ENCODE data around the gene LTBP2.
"Not testable (repeated sequence)": the region's sequence is repeated elsewhere in the genome, so short reads cannot be mapped to it uniquely, and the experiment has no call there.

The LTBP2 gene

GRCh38 chr14:74463697-74464096 lies 148.3 kb downstream of the LTBP2 start:
- H3K4me3 ChIP-seq (ENCODE audit: low read depth, low read length), result no peak overlapping the region
- no peak for TF ChIP-seq CTCF (IDR thresholded peaks at IDR 0.05; ENCODE audit: borderline replicate concordance, insufficient read depth, low read depth, low read length)

- TF ChIP-seq CTCF (IDR thresholded peaks at IDR 0.05; ENCODE audit: borderline replicate concordance, insufficient read depth, low read depth, low read length), result no peak
- H3K4me3 ChIP-seq (ENCODE audit: low read depth, low read length), result no peak overlapping the region
Measured at GRCh38 chr14:74462993-74463392, 149.0 kb downstream of the LTBP2 start.

- TF ChIP-seq CTCF (IDR thresholded peaks at IDR 0.05; ENCODE audit: borderline replicate concordance, insufficient read depth, low read depth, low read length), result no peak
Measured at GRCh38 chr14:74459976-74460375, 152.1 kb downstream of the LTBP2 start.

GRCh38 chr14:74459289-74459946 lies 152.6 kb downstream of the LTBP2 start:
- H3K4me3 ChIP-seq (ENCODE audit: low read depth, low read length), result no peak overlapping the region
- TF ChIP-seq CTCF (IDR thresholded peaks at IDR 0.05; ENCODE audit: borderline replicate concordance, insufficient read depth, low read depth, low read length), result peak; percentile 80

More at GRCh38 chr14:74459976-74460375, 152.1 kb downstream of the LTBP2 start:
- H3K4me3 ChIP-seq (ENCODE audit: low read depth, low read length), result no peak overlapping the region

- H3K4me3 ChIP-seq (ENCODE audit: low read depth, low read length), result no peak overlapping the region
- no peak for TF ChIP-seq CTCF (IDR thresholded peaks at IDR 0.05; ENCODE audit: borderline replicate concordance, insufficient read depth, low read depth, low read length)
Measured at GRCh38 chr14:74457565-74457895, 154.5 kb downstream of the LTBP2 start.

- no peak overlapping the region for H3K4me3 ChIP-seq (ENCODE audit: low read depth, low read length)
- TF ChIP-seq CTCF (IDR thresholded peaks at IDR 0.05; ENCODE audit: borderline replicate concordance, insufficient read depth, low read depth, low read length), result no peak
Measured at GRCh38 chr14:74456684-74457564, 155.1 kb downstream of the LTBP2 start.

- not testable (repeated sequence) for H3K4me3 ChIP-seq (ENCODE audit: low read depth, low read length)
Measured at GRCh38 chr14:74454397-74454796, 157.6 kb downstream of the LTBP2 start.
